Hematopoietic multipotent progenitor cell treated with erythropoietin and hydrocortisone succinate and interleukin-3 and kit ligand, for 8 days (in vitro differentiated cells): ENCODE results near the gene CSE1L.
A peak's percentile ranks its signal among the peaks of the same experiment; 100 is the strongest.
"Not testable (repeated sequence)": the region's sequence is repeated elsewhere in the genome, so short reads cannot be mapped to it uniquely, and the experiment has no call there.

Experiments used
- DNase-seq: peaks from one replicate; pipeline ENCODE4 v3.0.0-alpha.2; 2015

The CSE1L gene

DNA sequence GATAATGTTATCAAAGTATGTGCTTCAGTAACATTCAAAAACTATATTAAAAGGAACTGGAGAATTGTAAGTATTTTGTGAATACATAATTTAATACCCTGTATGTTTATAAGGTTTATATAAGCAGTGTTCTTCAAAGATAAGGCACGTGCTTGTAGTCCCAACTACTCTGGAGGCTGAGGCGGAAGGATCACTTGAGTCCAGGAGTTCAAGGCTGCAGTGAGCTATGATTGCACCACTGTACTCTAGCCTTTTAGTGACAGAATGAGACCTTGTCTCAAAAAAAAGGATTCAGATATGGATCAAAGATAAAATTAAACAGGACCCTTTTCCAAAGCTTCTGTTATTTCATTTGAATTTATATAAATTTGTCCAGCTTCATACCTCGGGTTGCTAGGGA, 17.2 kb downstream of the CSE1L start:
- no peak for DNase-seq

DNA sequence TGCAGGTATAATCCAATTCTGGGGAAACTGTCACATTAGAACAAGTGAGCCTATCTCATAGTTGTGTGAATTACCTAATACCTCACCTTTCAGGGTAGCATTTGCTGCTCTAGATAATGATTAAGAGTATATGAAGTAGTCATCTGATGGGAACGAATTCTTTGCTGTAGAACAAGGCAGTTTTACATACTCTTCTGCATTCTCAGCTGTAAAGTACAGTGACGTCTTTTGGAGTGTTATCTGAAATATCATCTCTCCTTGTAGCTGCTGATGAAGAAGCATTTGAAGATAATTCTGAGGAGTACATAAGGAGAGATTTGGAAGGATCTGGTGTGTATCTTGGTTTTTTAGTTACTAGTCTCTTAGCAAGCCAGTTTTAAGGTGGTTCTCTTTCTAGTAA, 28.4 kb downstream of the CSE1L start:
- no peak for DNase-seq

DNA sequence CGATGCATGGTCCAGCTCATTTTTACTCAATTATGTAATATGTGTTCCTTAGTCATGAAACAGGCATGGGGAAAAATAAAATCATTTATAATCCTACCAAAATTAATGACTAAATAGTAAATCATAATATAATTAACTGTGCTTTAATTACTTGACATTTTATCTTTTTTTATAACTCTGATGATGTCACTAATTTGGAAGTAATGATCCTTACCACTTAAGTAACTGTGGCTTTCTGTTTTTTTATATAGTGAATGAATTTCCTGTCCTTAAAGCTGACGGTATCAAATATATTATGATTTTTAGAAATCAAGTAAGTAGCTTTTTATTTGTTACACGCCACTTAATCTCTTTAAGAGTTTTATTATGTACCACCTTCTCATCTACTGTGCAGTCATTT, 32.2 kb downstream of the CSE1L start:
- no peak for DNase-seq

GRCh38 chr20:49082295-49082694, 36.2 kb downstream of the CSE1L start:
- not testable (repeated sequence) for DNase-seq

- DNase-seq: no peak
These were observed 45.0 kb downstream of the CSE1L start for GRCh38 chr20:49091104-49091503.

GRCh38 chr20:49091762-49092161, 45.6 kb downstream of the CSE1L start:
- DNase-seq: no peak

DNA sequence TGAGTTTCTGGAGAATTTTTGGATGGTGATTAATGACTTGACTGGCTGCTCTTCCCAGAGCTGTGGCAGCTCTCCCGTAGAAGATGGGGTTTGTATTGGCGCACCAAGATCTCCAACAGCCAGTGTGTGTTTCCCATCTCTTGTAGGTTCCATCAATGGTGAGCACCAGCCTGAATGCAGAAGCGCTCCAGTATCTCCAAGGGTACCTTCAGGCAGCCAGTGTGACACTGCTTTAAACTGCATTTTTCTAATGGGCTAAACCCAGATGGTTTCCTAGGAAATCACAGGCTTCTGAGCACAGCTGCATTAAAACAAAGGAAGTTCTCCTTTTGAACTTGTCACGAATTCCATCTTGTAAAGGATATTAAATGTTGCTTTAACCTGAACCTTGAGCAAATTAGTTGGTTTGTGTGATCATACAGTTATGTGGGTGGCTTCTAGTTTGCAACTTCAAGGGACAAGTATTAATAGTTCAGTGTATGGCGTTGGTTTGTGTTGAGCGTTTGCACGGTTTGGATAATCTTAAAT, 50.2 kb downstream of the CSE1L start:
- no peak for DNase-seq

- DNase-seq: no peak
These were observed 51.0 kb downstream of the CSE1L start for GRCh38 chr20:49097159-49097558.

GRCh38 chr20:49098136-49098535, 52.0 kb downstream of the CSE1L start:
- no peak for DNase-seq

DNA sequence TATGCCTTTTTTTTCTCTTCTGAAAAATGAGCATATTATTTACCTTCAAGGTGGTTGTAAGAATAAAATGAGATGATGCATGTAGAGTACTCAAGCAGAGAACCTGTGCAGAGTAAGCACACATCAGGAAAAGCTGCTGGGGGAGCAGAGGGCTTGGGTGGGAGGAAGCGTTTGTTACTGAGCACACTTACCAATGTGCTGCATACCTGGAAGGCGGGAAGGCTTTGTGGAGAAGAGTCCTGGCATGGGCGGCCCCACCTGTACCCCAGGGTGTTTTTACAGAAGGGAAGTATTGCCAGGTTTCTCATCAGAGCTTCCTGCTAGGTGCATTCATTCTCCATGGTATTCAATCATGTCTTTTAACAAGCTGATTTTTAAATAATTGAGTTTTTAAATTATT, 52.9 kb downstream of the CSE1L start:
- DNase-seq: no peak

- not testable (repeated sequence) for DNase-seq
These were observed 54.2 kb downstream of the CSE1L start for GRCh38 chr20:49100292-49100691.

GRCh38 chr20:49100972-49101371, 54.9 kb downstream of the CSE1L start:
- peak; percentile 42 for DNase-seq

- DNase-seq: no peak
These were observed 56.9 kb downstream of the CSE1L start for GRCh38 chr20:49103019-49103418.

DNA sequence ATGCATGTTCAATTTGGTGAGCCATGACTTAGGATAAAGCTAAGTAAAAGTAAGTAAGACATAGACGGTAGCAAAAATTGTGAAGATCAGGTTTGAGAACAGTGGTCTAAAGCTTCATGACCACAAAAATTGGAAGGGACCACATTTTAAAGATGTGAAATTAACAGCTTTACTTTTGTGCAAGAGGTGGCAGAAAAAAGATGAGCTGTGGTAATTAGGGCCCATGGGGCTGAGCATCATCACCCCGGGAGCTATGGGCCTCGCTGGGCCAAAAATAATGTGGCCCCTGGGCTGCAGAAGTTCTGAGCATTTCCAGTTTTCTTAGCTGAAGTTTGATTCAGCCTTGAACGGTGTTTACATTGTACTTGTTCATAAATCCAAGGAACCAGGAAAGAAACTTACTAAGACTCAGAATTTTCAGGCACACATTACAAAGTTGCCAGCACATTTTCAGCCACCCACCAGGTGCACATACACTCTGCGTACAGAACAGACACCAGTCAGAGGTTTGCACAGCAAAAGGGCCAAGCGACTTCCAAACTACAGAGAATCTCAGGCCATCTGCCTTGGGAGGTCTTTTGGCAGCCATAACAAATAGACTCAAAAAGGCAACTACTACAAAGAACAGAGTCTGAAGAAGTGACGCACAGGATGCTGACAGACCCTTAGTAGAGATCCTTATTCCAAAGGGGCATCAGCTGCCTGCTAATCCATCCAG, 57.7 kb downstream of the CSE1L start:
- no peak for DNase-seq

GRCh38 chr20:49104365-49104648, 58.2 kb downstream of the CSE1L start:
- no peak for DNase-seq

DNA sequence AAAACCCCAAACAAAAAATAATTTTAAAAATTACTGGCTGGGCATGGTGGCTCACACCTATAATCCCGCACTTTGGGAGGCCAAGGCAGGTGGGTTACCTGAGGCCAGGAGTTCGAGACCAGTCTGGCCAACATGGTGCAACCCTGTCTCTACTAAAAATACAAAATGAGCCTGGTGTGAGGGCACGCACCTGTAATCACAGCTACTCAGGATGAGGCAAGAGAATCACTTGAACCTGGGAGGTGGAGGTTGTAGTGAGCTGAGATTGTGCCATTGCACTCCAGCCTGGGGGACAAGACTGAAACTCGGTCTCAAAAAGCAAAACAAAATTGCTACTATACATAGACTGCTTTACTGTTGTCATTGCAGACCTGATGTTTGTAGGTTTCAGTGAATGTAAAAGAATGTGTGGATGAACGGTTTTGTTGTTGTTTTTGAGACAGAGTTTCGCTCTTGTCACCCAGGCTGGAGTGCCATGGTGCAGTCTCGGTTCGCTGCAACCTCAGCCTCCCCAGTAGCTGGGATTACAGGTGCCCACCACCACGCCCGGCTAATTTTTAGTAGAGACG, 59.0 kb downstream of the CSE1L start:
- not testable (repeated sequence) for DNase-seq

DNA sequence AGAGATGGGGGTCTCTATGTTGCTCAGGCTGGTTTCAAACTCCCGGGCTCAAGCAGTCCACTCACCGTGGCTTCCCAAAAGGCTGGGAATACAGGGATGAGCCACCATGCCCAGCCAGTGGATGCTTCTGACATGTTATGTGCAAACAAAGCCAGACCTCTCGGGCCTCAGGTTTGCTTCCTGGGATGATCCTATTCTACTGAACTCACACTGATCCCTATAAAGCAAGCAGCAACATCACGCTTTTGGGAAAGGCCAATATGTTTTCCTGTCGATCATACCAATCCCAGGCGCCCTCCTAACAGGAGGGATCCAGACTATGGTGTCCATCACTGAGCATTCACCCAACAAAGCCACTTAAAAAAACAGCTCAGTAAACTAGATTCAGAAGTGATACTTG, 60.2 kb downstream of the CSE1L start:
- DNase-seq: no peak

DNA sequence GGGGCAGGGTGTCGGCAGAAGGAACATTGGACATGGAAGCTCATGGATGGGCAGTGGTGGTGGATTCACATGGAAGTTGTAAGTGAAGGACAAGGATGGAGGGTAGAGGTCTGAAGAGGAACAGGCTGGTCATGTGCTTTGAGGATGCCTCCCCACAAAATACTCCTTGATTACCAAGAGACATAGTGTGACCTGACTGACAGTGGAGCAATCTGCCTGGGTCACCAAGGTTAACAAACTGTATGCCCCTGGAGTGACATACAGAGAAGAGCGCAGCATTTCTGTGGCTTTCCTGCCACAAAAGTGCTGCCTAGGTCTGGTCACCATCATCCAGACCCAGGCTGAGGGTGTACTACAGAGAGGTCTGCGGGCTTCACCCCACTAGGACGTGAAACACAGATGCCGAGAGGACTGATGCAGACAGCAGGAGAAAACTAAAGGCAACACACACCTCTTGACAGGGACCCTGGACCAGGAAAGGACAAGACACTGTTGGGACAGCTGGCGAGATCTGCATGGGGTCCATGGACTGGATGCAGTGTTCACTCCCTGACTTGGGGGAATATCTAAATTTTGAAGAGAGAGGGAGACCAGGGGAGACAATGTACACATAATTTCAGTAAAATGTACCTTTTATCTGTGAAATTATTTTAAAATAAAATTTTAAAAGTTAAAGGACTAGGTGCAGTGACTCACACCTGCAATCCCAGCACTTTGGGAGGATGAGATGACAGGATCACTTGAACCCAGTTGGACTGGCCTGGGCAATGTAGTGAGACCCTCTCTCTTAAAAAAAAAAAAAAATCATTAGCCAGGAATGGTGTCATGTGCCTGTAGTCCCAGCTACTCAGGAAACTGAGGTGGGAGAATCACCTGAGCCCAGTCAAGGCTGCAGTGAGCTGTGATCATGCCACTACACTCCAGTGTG, 64.9 kb downstream of the CSE1L start:
- DNase-seq: no peak

GRCh38 chr20:49112596-49113274, 66.6 kb downstream of the CSE1L start:
- no peak for DNase-seq

GRCh38 chr20:49115564-49115963, 69.5 kb downstream of the CSE1L start:
- no peak for DNase-seq

GRCh38 chr20:49118307-49118706, 72.2 kb downstream of the CSE1L start:
- DNase-seq: no peak

GRCh38 chr20:49119988-49120387, 73.9 kb downstream of the CSE1L start:
- DNase-seq: no peak

GRCh38 chr20:49122920-49123319, 76.8 kb downstream of the CSE1L start:
- DNase-seq: no peak
